Globus pallidus (tissue), 1 donor: ENCODE results near the gene IL10RA.
"Not testable (repeated sequence)": the region's sequence is repeated elsewhere in the genome, so short reads cannot be mapped to it uniquely, and the experiment has no call there.

Source experiments
- DNase-seq: peaks from one replicate; pipeline ENCODE4 v3.0.0-alpha.2; 2015; ENCODE audit warnings: low spot score

The IL10RA gene

GRCh38 chr11:118007563-118008270 is 21.5 kb downstream of the IL10RA start:
- DNase-seq: not testable (repeated sequence)

GRCh38 chr11:118008271-118008911 is 22.2 kb downstream of the IL10RA start:
- DNase-seq: no peak

- DNase-seq: no peak
These were observed 23.9 kb downstream of the IL10RA start for GRCh38 chr11:118009864-118010737.

- peak; percentile 67 for DNase-seq
These were observed 24.7 kb downstream of the IL10RA start for GRCh38 chr11:118010738-118011461.

- DNase-seq: no peak
These were observed 26.0 kb downstream of the IL10RA start for GRCh38 chr11:118012083-118012669.

GRCh38 chr11:118014022-118014421 is 27.8 kb downstream of the IL10RA start:
- no peak for DNase-seq

GRCh38 chr11:118015385-118015841 is 29.2 kb downstream of the IL10RA start:
- DNase-seq: no peak

- DNase-seq: no peak
These were observed 29.9 kb downstream of the IL10RA start for GRCh38 chr11:118016104-118016503.

- no peak for DNase-seq
These were observed 30.9 kb downstream of the IL10RA start for GRCh38 chr11:118017111-118017510.

- no peak for DNase-seq
These were observed 31.6 kb downstream of the IL10RA start for GRCh38 chr11:118017631-118018315.

GRCh38 chr11:118018401-118018800 is 32.2 kb downstream of the IL10RA start:
- no peak for DNase-seq

GRCh38 chr11:118021146-118021545 is 35.0 kb downstream of the IL10RA start:
- no peak for DNase-seq

GRCh38 chr11:118027694-118028093 is 41.5 kb downstream of the IL10RA start:
- DNase-seq: no peak

GRCh38 chr11:118028626-118029025 is 42.4 kb downstream of the IL10RA start:
- no peak for DNase-seq

- DNase-seq: no peak
These were observed 47.2 kb downstream of the IL10RA start for GRCh38 chr11:118033443-118033842.

- DNase-seq: no peak
These were observed 55.9 kb downstream of the IL10RA start for GRCh38 chr11:118042141-118042540.

- no peak for DNase-seq
These were observed 56.6 kb downstream of the IL10RA start for GRCh38 chr11:118042796-118043195.

GRCh38 chr11:118045191-118045590 is 59.0 kb downstream of the IL10RA start:
- no peak for DNase-seq

- peak; percentile 51 for DNase-seq
These were observed 60.1 kb downstream of the IL10RA start for GRCh38 chr11:118046051-118046963.
